Measurements from ENCODE around the gene SASH3. TPM values are rescaled to one million over a fixed set of nuclear protein-coding genes. Genes with fewer than 3 reads are reported as not detected.

The SASH3 gene
- polyA plus RNA-seq, 2 of the 4 experiments (the other 2 are of a cell fraction) = not detected

GRCh38 chrX:129771266-129771995, 8.3 kb upstream of the SASH3 start:
- CTCF ChIA-PET = interaction anchor here (0.7 kb wide), 1 partner anchor 397 kb away, joined by 4 read pairs; no protein-coding TSS in a partner anchor
- no peak for ATAC-seq

DNA sequence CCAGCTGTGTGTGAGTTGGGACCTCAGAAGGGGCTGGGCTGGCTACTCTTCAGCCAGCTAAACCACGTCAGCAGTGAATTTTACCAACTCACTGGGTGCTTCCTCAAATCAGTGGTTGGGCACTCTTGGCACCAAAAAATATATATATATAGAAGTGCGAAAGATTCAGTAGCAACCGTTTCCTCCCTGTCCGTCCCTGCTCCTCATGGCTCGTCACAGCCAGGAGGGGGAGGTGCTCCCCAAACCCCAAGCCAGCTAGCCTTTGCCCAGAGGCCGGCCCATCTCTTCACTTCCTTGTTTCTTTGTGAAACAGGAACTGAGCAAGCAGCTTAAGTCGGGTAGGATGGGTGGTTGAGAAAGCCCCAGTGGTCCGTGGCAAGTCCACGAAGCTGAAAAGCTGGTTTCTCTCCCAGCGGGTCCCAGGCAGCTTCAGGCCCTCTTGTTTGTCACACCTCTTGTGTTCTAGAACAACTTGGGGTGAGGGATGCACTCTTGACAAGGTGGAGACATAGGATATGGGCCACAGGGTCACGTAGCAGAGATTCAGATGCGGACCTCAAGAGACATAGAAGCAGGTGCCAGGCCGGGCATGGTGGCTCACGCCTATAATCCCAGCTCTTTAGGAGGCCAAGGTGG, 6.8 kb upstream of the SASH3 start:
- ChIA-PET POLR2A (no interaction called here), CTCF (no interaction called here)
- ATAC-seq (no peak), DNase-seq (ENCODE audit: low read depth in 1 of 2, low spot score in 1 of 2) (no peak), FAIRE-seq (no peak)
- 83% methylated on average over 13 of the region's 14 CpGs for WGBS (ENCODE audit: missing lambda C conversion rate)
- no peak overlapping the region for H3K27ac ChIP-seq
- no peak overlapping the region for H3K4me2 ChIP-seq
- H3K4me3 ChIP-seq = no peak overlapping the region
- no peaks in the 10 kb centered on the region for H3K9me3 ChIP-seq
- TF ChIP-seq EHMT2 (IDR thresholded peaks at IDR 0.05; ENCODE audit: low read depth) = no peak
- no peak for TF ChIP-seq RFX5 (IDR thresholded peaks at IDR 0.05)
- no peak for TF ChIP-seq ESRRA (IDR thresholded peaks at IDR 0.05; ENCODE audit: borderline replicate concordance, low read length)
- no peak for TF ChIP-seq CHD2 (IDR thresholded peaks at IDR 0.05; ENCODE audit: low read length, partially characterized antibody)
- TF ChIP-seq TFCP2L1 (CRISPR knock-in tag; IDR thresholded peaks at IDR 0.05) = no peak
- TF ChIP-seq, protein P1, sequence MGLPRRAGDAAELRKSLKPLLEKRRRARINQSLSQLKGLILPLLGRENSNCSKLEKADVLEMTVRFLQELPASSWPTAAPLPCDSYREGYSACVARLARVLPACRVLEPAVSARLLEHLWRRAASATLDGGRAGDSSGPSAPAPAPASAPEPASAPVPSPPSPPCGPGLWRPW (IDR thresholded peaks at IDR 0.05) = no peak
- no peak for TF ChIP-seq FOXS1 (CRISPR knock-in tag; IDR thresholded peaks at IDR 0.05)
- no peak for TF ChIP-seq CBX2 (IDR thresholded peaks at IDR 0.05; ENCODE audit: borderline replicate concordance, low read depth)
- no peak for TF ChIP-seq TP53 (CRISPR knock-in tag; IDR thresholded peaks at IDR 0.05)
- no peak for TF ChIP-seq ZSCAN20 (CRISPR knock-in tag; IDR thresholded peaks at IDR 0.05)
- TF ChIP-seq EP300 (IDR thresholded peaks at IDR 0.05) = no peak
- TF ChIP-seq, protein P2, sequence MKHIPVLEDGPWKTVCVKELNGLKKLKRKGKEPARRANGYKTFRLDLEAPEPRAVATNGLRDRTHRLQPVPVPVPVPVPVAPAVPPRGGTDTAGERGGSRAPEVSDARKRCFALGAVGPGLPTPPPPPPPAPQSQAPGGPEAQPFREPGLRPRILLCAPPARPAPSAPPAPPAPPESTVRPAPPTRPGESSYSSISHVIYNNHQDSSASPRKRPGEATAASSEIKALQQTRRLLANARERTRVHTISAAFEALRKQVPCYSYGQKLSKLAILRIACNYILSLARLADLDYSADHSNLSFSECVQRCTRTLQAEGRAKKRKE (CRISPR knock-in tag; IDR thresholded peaks at IDR 0.05; ENCODE audit: low read depth) = no peak
- TF ChIP-seq HEYL (CRISPR knock-in tag; IDR thresholded peaks at IDR 0.05) = no peak
- H3K4me1 ChIP-seq = no peaks in the 10 kb centered on the region

More at GRCh38 chrX:129771266-129771995, 8.3 kb upstream of the SASH3 start:
- WGBS (ENCODE audit: missing lambda C conversion rate) = 86% methylated on average over 12 of the region's 14 CpGs
- H3K9me3 ChIP-seq = no peaks in the 10 kb centered on the region
- POLR2A ChIA-PET = no interaction called here
- H3K4me1 ChIP-seq = no peaks in the 10 kb centered on the region
- H3K4me2 ChIP-seq = no peak overlapping the region
- DNase-seq (ENCODE audit: low read depth in 1 of 2, low spot score in 1 of 2) (no peak), FAIRE-seq (no peak)
- H3K27ac ChIP-seq = no peak overlapping the region
- TF ChIP-seq MAZ (IDR thresholded peaks at IDR 0.05; ENCODE audit: borderline replicate concordance, low read depth, low read length) = no peak
- no peak for TF ChIP-seq FOSL2 (IDR thresholded peaks at IDR 0.05)
- TF ChIP-seq FOSL2 (CRISPR knock-in tag; IDR thresholded peaks at IDR 0.05) = no peak
- TF ChIP-seq, protein P2 (CRISPR knock-in tag; IDR thresholded peaks at IDR 0.05; ENCODE audit: low read depth) = no peak
- TF ChIP-seq HOXB5 (CRISPR knock-in tag; IDR thresholded peaks at IDR 0.05) = no peak
- TF ChIP-seq SMC3 (IDR thresholded peaks at IDR 0.05) = no peak
- no peak for TF ChIP-seq PHF8 (IDR thresholded peaks at IDR 0.05; ENCODE audit: borderline replicate concordance, low read depth)
- TF ChIP-seq GATA3 (IDR thresholded peaks at IDR 0.05; ENCODE audit: borderline replicate concordance) = no peak
- no peak for TF ChIP-seq ESRRA (IDR thresholded peaks at IDR 0.05; ENCODE audit: borderline replicate concordance, low read length)
- TF ChIP-seq RCOR1 (IDR thresholded peaks at IDR 0.05; ENCODE audit: low read depth, low read length) = no peak
- no peak for TF ChIP-seq POLR2A (IDR thresholded peaks at IDR 0.05; ENCODE audit: low read length)
- TF ChIP-seq, protein P3, sequence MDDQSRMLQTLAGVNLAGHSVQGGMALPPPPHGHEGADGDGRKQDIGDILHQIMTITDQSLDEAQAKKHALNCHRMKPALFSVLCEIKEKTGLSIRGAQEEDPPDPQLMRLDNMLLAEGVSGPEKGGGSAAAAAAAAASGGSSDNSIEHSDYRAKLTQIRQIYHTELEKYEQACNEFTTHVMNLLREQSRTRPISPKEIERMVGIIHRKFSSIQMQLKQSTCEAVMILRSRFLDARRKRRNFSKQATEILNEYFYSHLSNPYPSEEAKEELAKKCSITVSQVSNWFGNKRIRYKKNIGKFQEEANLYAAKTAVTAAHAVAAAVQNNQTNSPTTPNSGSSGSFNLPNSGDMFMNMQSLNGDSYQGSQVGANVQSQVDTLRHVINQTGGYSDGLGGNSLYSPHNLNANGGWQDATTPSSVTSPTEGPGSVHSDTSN (IDR thresholded peaks at IDR 0.05) = no peak
- TF ChIP-seq SREBF2 (IDR thresholded peaks at IDR 0.05) = no peak
- TF ChIP-seq RARB (CRISPR knock-in tag; IDR thresholded peaks at IDR 0.05) = no peak
- TF ChIP-seq JUNB (IDR thresholded peaks at IDR 0.05) = no peak
- no peak for TF ChIP-seq HEYL (CRISPR knock-in tag; IDR thresholded peaks at IDR 0.05)
- TF ChIP-seq KDM5A (IDR thresholded peaks at IDR 0.05) = no peak
- no peak for TF ChIP-seq MAFK (IDR thresholded peaks at IDR 0.05; ENCODE audit: partially characterized antibody)
- no peak for TF ChIP-seq RAD21 (conservative IDR thresholded peaks at IDR 0.05 in 1 of 2, IDR thresholded peaks at IDR 0.05 in 1 of 2)
- no peak for TF ChIP-seq BCL3 (IDR thresholded peaks at IDR 0.05)
- TF ChIP-seq TP53 (CRISPR knock-in tag; IDR thresholded peaks at IDR 0.05) = no peak
- no peak overlapping the region for H3K4me3 ChIP-seq
